GM12864 (cell line): ENCODE data around the gene ZNF225.

Source experiments
- DNase-seq: peaks from one replicate; pipeline ENCODE4 v3.0.0-alpha.2; 2011; ENCODE audit warnings: low read depth
- H3K4me3 ChIP-seq: 2 replicates; pipeline ENCODE4 v1.5.1; 2011; ENCODE audit warnings: mild to moderate bottlenecking, low read depth, low read length, control low read depth
- TF ChIP-seq, protein P1 (sequence below): IDR thresholded peaks from 2 replicates; pipeline ENCODE4 v1.5.1; 2011; ENCODE audit warnings: low read depth, mild to moderate bottlenecking, moderate library complexity, low read length, control low read depth, inconsistent platforms; ENCODE audit errors: missing control alignments

Gene ZNF225

DNA sequence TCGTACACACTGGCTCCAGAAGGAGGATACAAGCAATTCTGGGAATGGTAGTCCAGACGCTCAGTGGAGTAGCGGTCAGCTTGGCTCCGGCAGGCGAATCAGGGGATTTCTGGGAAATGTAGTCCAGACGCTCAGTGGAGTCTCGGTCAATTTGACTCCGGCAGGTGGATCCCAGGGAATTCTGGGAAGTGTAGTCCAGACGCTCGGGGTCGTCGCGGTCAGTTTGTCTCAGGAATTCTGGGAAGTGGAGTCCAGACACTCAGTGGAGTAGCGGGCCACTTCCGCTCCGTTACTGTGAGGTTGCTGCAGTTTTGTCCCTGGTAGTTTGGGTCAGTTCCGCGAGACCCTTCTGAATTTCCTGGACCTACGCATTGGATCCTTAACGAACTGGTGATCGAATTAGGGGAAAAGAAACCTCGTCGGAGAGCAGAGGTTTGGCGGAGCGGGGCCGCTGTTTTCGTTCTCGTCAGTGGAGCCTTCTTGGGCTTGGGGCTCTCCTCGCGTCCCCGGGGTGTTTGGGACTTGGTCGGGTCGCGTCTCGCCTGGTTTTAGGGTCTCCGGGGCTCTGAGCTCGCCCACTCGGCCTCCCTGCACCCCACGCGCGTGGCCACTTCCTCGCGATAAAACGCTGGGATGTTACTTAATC lies at the start of gene ZNF225:
Gene ZNF225 (plus strand): TSS at position 262 of the 646 bp plus-strand sequence. CDS start 2,429 bp downstream, outside the sequence.
- peak; percentile 94 for DNase-seq
- TF ChIP-seq, protein P1, sequence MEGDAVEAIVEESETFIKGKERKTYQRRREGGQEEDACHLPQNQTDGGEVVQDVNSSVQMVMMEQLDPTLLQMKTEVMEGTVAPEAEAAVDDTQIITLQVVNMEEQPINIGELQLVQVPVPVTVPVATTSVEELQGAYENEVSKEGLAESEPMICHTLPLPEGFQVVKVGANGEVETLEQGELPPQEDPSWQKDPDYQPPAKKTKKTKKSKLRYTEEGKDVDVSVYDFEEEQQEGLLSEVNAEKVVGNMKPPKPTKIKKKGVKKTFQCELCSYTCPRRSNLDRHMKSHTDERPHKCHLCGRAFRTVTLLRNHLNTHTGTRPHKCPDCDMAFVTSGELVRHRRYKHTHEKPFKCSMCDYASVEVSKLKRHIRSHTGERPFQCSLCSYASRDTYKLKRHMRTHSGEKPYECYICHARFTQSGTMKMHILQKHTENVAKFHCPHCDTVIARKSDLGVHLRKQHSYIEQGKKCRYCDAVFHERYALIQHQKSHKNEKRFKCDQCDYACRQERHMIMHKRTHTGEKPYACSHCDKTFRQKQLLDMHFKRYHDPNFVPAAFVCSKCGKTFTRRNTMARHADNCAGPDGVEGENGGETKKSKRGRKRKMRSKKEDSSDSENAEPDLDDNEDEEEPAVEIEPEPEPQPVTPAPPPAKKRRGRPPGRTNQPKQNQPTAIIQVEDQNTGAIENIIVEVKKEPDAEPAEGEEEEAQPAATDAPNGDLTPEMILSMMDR, result no peak

DNA sequence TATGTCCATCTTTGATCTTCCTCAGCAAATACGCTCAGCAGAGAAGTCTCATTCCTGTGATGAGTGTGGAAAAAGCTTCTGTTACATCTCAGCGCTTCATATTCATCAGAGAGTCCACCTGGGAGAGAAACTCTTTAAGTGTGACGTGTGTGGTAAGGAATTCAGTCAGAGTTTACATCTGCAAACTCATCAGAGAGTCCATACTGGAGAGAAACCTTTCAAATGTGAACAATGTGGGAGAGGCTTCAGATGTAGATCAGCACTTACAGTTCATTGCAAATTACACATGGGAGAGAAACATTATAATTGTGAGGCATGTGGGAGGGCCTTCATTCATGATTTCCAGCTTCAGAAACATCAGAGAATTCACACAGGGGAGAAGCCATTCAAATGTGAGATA lies 46.9 kb upstream of the ZNF225 start:
- TF ChIP-seq, protein P1, result no peak
- DNase-seq, result no peak
- no peak overlapping the region for H3K4me3 ChIP-seq

More for the DNA sequence above, at the start of gene ZNF225:
- H3K4me3 ChIP-seq, result peak within 1 kb of the TSS; percentile 92

DNA sequence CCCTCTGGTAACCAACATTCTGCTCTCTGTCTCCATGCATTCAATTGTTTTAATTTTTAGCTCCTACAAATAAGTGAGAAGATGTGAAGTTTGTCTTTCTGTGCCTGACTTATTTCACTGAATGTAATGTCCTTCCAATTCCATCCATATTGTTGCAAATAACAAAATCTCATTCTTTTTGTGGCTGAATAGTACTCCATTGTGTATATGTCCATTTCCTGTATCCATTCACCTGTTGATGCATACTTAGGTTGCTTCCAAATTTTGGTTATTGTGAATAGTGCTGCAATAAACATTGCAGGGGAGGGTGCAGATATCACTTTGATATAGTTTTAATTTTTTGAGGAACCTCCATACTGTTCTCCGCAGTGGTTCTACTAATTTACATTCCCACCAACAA lies 43.8 kb upstream of the ZNF225 start:
- DNase-seq, result no peak
- H3K4me3 ChIP-seq, result no peak overlapping the region
- TF ChIP-seq, protein P1, result no peak

DNA sequence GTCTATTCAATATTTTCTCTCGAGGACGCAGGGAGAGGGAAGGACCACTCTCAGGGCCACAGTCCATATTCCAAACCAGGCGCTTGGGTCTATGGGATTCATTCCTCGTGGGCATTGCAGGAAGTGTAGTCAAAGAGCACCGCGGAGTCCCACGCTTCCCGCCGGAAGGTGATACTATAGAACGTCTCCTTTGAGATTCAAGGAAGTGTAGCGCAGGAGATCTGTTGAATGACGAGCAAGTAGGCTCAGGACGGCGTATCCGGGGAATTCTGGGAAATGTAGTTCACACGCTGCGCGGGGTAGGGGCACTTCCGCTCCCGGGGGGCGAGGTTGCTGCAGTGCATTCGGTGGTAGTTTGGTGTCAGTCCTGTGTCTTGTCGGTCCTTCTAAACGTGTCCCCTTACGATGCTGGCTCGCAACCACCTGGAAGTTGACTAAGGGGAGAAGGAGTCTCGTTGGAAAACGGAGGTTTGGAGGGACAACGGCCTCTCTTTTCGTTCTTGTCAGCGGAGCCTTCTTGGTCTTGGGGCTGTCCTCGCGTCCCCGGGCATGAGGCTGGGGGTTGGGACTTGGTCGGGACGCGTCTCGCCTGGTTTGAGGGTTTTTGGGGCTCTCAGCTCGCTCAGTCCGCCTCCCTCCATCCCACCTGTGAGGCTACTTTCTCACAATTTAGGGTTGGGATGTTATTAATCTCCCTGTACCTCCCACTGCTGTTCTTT lies 41.2 kb upstream of the ZNF225 start, which contains the start of gene ZNF284:
Gene ZNF284 (plus strand): TSS at position 336 of the 719 bp plus-strand sequence. CDS start 4,231 bp downstream, outside the sequence.
- DNase-seq, result peak; percentile 71
- TF ChIP-seq, protein P1, result no peak
- peak within 1 kb of the TSS; percentile 70 for H3K4me3 ChIP-seq

DNA sequence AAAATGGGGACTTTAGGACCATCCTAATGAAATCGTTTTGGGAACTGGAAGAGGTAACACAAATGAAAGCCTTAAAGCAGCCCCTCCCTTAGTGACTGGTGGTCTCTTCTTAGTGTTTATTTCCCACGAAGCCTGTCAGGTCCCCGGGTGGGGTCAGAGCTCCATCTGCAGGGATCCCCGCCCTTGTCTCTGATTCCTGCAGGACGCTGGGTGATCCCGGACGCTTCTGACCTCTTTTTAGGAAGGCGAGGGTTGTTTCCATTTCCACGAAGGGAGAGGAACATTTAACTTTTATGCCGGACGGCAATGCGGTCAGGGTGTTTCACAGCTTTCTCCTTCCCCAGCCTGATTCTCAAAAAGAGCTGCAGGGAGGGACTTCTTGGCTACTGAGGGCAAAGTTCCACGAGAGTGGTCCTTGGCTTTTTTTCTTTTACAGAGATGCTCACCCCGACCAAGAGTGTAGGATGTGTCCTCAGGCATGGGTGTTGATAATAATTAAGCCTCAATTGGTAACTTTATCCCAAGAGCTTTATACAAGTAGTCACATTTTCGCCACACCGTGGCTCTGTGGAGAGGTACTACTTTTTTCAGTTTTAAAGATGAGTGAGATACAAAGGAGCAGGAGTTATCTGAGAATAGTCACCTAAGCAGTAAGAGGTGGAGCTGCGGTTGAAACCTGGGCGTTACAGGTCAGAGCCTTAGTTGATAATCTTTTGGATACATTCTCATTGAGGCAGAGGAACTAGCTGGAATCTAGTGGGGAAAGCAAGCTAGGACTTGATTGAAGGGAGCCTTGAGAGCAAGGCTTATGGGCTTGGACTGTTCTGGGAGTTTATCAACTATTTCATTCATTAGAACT lies 40.4 kb upstream of the ZNF225 start:
- H3K4me3 ChIP-seq, result peak overlapping the region; percentile 70
- no peak for DNase-seq
- TF ChIP-seq, protein P1, result no peak

DNA sequence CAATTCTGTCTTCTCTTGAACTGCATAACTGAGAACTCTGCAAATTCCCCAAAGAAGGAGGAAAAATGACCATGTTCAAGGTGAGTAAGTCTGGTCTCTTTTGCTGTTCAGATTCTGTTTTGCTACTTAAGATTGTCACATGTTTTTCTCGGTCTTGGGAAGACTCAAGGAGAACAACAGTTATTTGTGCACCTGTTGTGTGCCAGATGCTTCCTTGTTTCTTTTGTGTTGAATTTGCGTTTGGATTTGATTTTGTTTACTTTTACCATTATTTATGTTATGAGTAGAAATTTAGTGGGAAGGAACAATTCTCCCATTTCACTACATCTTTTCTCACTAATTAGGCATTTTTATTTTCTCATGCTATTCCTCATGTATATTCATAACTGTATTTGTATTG lies 36.9 kb upstream of the ZNF225 start:
- H3K4me3 ChIP-seq, result no peak overlapping the region
- TF ChIP-seq, protein P1, result no peak
- no peak for DNase-seq
